ENCODE results near the gene LRRC37A2. TPM values are rescaled to one million over a fixed set of nuclear protein-coding genes. Genes with fewer than 3 reads are reported as not detected.
"Not testable (repeated sequence)": the region's sequence is repeated elsewhere in the genome, so short reads cannot be mapped to it uniquely, and the experiment has no call there.

The LRRC37A2 gene
- total RNA-seq, 2 experiments from 2014 or later = 7.5 to 8.0 TPM

- H3K4me3 Mint-ChIP-seq, H3K4me1 Mint-ChIP-seq, H3K27ac Mint-ChIP-seq, H3K9me3 Mint-ChIP-seq, H3K36me3 Mint-ChIP-seq, H3K27me3 Mint-ChIP-seq: not testable (repeated sequence)
- DNase-seq = peak; percentile 88
Observed at GRCh38 chr17:46579083-46580075, 67.1 kb downstream of the LRRC37A2 start, which contains the start of gene ARL17A. TSS of gene ARL17A (minus strand) at chr17:46579691. CDS start at chr17:46576322, 3,369 bp downstream.

- not testable (repeated sequence) for H3K27ac Mint-ChIP-seq, H3K36me3 Mint-ChIP-seq, H3K9me3 Mint-ChIP-seq, H3K4me1 Mint-ChIP-seq, H3K27me3 Mint-ChIP-seq, H3K4me3 Mint-ChIP-seq, DNase-seq
Observed at GRCh38 chr17:46580082-46580481, 67.8 kb downstream of the LRRC37A2 start.

GRCh38 chr17:46585444-46585843 lies 73.2 kb downstream of the LRRC37A2 start:
- not testable (repeated sequence) for DNase-seq, H3K4me1 Mint-ChIP-seq, H3K36me3 Mint-ChIP-seq, H3K27me3 Mint-ChIP-seq, H3K4me3 Mint-ChIP-seq, H3K9me3 Mint-ChIP-seq, H3K27ac Mint-ChIP-seq

GRCh38 chr17:46590157-46591146 lies 78.2 kb downstream of the LRRC37A2 start, which contains the start of gene NSF:
TSS of gene NSF (plus strand) at chr17:46590669. CDS start at chr17:46590776, 107 bp downstream.
- not testable (repeated sequence) for H3K27ac Mint-ChIP-seq, DNase-seq, H3K27me3 Mint-ChIP-seq, H3K36me3 Mint-ChIP-seq, H3K4me3 Mint-ChIP-seq, H3K4me1 Mint-ChIP-seq, H3K9me3 Mint-ChIP-seq

GRCh38 chr17:46591332-46591731 lies 79.1 kb downstream of the LRRC37A2 start:
- not testable (repeated sequence) for H3K27ac Mint-ChIP-seq, H3K4me3 Mint-ChIP-seq, DNase-seq, H3K9me3 Mint-ChIP-seq, H3K36me3 Mint-ChIP-seq, H3K27me3 Mint-ChIP-seq, H3K4me1 Mint-ChIP-seq

- not testable (repeated sequence) for H3K27me3 Mint-ChIP-seq, H3K36me3 Mint-ChIP-seq, H3K27ac Mint-ChIP-seq, H3K4me3 Mint-ChIP-seq, H3K4me1 Mint-ChIP-seq, DNase-seq, H3K9me3 Mint-ChIP-seq
Observed at GRCh38 chr17:46598344-46598931, 86.2 kb downstream of the LRRC37A2 start.

GRCh38 chr17:46600767-46601166 lies 88.5 kb downstream of the LRRC37A2 start:
- H3K27ac Mint-ChIP-seq, H3K9me3 Mint-ChIP-seq, DNase-seq, H3K4me1 Mint-ChIP-seq, H3K4me3 Mint-ChIP-seq, H3K36me3 Mint-ChIP-seq, H3K27me3 Mint-ChIP-seq: not testable (repeated sequence)

- not testable (repeated sequence) for H3K27ac Mint-ChIP-seq, DNase-seq, H3K36me3 Mint-ChIP-seq, H3K4me1 Mint-ChIP-seq, H3K4me3 Mint-ChIP-seq, H3K9me3 Mint-ChIP-seq, H3K27me3 Mint-ChIP-seq
Observed at GRCh38 chr17:46603125-46603524, 90.9 kb downstream of the LRRC37A2 start.

Other genes starting within 250 kb of the LRRC37A2 start
- 1 to 10 TPM; 1.5 to 1.7 TPM for gene LRRC37A, start 217.3 kb upstream of the LRRC37A2 start, total RNA-seq
- 10 to 100 TPM; 17.7 to 17.8 TPM for gene ARL17B, start 150.7 kb upstream of the LRRC37A2 start, total RNA-seq
- gene ARL17A, start 67.2 kb downstream of the LRRC37A2 start, total RNA-seq = 10 to 100 TPM; 10.4 to 13.0 TPM
- 10 to 100 TPM; 37.0 to 37.9 TPM for gene NSF, start 78.2 kb downstream of the LRRC37A2 start, total RNA-seq